Measurements from ENCODE around the gene TRIM63. TPM values are rescaled to one million over a fixed set of nuclear protein-coding genes. Genes with fewer than 3 reads are reported as not detected.

The TRIM63 gene
- total RNA-seq, 2 donors from 2014 or later = not detected

DNA sequence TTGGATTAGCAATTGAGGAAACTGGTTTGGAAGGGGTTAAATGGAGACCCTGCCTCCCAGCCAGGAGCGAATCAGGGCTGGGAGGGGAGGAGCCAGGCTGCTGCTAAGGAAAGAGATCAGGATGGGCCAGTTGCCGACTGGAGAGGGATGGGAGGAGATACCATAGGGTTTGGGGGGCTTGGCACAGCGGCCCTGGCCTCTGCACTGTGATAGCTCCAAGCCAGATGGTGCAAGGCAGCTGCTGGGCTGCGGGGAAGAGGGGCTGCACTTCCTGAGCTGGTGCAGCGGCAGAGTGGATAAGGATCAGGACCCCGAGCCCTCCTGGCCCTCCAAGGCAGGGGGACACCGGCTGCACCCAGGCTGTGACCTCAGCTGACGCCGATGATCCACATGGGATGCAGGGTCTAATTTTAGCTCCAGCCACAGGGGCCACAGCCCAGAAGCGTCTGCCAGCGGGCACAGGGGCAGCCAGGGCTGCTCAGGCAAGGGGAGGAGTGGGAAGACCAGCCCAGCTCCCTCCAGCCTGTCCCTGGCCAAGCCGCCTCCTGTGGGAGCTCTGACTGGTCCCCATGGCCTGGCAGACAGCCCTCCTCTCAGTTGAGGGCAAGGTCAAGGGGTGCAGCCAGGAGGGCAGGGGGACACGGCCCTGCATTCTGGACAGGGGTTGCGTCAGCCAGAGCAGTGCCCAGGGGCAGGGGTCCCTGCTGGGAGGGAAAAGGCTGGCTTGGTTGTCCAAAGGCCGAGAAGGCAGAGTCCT, 45.6 kb downstream of the TRIM63 start, which contains the start of gene EXTL1:
TSS of gene EXTL1 (plus strand) at position 129 of the 757 bp plus-strand sequence. CDS start 872 bp downstream, outside the sequence.
- no peaks in the 10 kb centered on the region for H3K9me3 ChIP-seq
- no peak within 1 kb of the TSS for H3K27ac ChIP-seq
- no peak within 1 kb of the TSS for H3K4me3 ChIP-seq
- TF ChIP-seq POLR2A (IDR thresholded peaks at IDR 0.05) (no peak), CTCF (IDR thresholded peaks at IDR 0.05) (no peak)
- H3K4me1 ChIP-seq = peaks cover 6% of the 10 kb centered on the region
- intact Hi-C loops (cut with DNase I) = no loop called here
- 59 to 61% methylated on average over 11 to 15 of the region's 15 CpGs for WGBS, 2 donors
- DNase-seq = no peak
- H3K27me3 ChIP-seq = no peaks in the 10 kb centered on the region
- no peaks in the 10 kb centered on the region for H3K36me3 ChIP-seq (replicated peaks in 1 of 2; ENCODE audit: insufficient read depth in 1 of 2, low read depth in 2 of 2)
- ATAC-seq = peak; percentile 16

- H3K9me3 ChIP-seq = no peaks in the 10 kb centered on the region
- no peak for DNase-seq
- no peaks in the 10 kb centered on the region for H3K27me3 ChIP-seq
- WGBS, 2 donors = 66 to 76% methylated on average over 5 to 6 of the region's 6 CpGs
- H3K4me1 ChIP-seq = peaks cover 6% of the 10 kb centered on the region
- no peaks in the 10 kb centered on the region for H3K36me3 ChIP-seq (replicated peaks in 1 of 2; ENCODE audit: insufficient read depth in 1 of 2, low read depth in 2 of 2)
- no peak overlapping the region for H3K4me3 ChIP-seq
- intact Hi-C loops (cut with DNase I) = no loop called here
- no peak overlapping the region for H3K27ac ChIP-seq
- ATAC-seq = no peak
- no peak for TF ChIP-seq POLR2A (IDR thresholded peaks at IDR 0.05)
- TF ChIP-seq CTCF (IDR thresholded peaks at IDR 0.05) = no peak
Measured at GRCh38 chr1:26020941-26021646, 46.3 kb downstream of the TRIM63 start.

DNA sequence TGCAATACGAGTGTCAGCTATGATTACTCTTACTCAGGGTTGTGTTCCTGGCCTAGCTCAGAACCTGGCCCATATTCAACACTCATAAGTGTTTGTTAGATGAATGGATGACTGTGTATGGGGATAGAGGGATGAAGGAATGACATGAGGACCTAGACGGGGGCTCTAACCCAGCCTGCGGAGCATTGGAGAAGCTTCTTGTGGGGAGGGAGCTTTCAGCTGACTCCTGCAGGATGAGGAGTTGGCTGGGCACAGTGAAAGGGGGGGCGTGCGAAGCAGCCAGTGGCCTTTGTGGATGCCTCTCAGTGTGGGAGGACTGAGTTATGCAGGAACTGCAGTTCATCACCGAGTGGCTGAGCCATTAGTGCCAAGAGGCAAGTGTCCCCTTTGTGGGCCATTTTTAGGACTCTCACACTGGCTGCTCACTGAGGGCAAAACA, 47.1 kb downstream of the TRIM63 start:
- Histone ChIP-seq H3K4me3 (no peak overlapping the region), H3K36me3 (replicated peaks in 1 of 2; ENCODE audit: insufficient read depth in 1 of 2, low read depth in 2 of 2) (no peaks in the 10 kb centered on the region), H3K9me3 (no peaks in the 10 kb centered on the region), H3K27ac (no peak overlapping the region), H3K27me3 (no peaks in the 10 kb centered on the region), H3K4me1 (peaks cover 6% of the 10 kb centered on the region)
- DNase-seq (no peak), ATAC-seq (no peak)
- 75 to 98% methylated on average over 5 to 6 of the region's 6 CpGs for WGBS, 2 donors
- TF ChIP-seq POLR2A (IDR thresholded peaks at IDR 0.05) (no peak), CTCF (IDR thresholded peaks at IDR 0.05) (no peak)
- intact Hi-C loops (cut with DNase I) = no loop called here

DNA sequence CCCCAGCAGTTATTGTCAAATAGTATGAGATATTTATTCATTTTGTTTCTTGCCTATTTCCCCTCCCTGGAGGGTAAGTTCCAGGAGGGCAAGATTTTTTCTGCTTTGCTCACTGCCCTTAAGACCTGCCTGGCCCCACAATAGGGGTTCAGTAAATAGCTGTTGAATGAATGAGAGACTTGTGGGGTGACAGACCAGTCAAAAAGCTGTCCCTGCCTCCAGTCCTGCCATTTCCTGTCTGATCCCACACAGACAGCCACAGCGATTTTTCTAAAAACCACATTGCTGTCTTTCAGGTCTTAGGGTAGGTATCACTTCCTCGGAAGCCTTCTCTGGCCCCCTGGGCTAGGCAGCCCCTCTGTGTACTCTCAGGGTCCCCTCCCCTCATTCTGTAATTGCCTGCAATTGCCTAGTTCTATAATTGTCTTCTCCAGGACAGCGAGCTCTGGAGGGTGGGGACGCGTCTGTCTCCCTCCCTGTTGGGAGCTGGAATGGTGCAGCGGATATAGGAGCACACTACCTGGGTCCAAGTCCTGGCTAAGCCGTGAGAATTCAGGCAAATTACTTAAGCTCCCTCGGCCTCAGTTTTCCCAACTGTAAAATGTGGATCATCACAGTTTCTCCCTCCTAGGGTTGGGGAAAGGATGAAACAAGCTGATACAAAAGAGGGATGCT, 47.7 kb downstream of the TRIM63 start:
- Histone ChIP-seq H3K9me3 (no peaks in the 10 kb centered on the region), H3K27me3 (no peaks in the 10 kb centered on the region), H3K36me3 (replicated peaks in 1 of 2; ENCODE audit: insufficient read depth in 1 of 2, low read depth in 2 of 2) (no peaks in the 10 kb centered on the region), H3K4me1 (peaks cover under 1% of the 10 kb centered on the region), H3K27ac (no peak overlapping the region), H3K4me3 (no peak overlapping the region)
- TF ChIP-seq POLR2A (IDR thresholded peaks at IDR 0.05) (no peak), CTCF (IDR thresholded peaks at IDR 0.05) (no peak)
- intact Hi-C loops (cut with DNase I) = no loop called here
- no peak for ATAC-seq
- WGBS, 2 donors = 79 to 85% methylated on average over 8 of the region's 8 CpGs
- DNase-seq = no peak

All from body of pancreas (tissue), 4 donors.